Umbilical cord (tissue), 2 donors: ENCODE data around the gene CARD10. TPM values are rescaled to one million over a fixed set of nuclear protein-coding genes. Genes with fewer than 3 reads are reported as not detected.
"Not testable (repeated sequence)": the region's sequence is repeated elsewhere in the genome, so short reads cannot be mapped to it uniquely, and the experiment has no call there.

ENCODE experiments used
- DNase-seq: peaks from one replicate; pipeline ENCODE4 v3.0.0-alpha.2; 2015; ENCODE audit warnings: low spot score
- total RNA-seq: library from RNA; depleted of rRNA; stranded (reverse); fragments of >200 nt; gene quantifications from one replicate; pipeline ENCODE4 v1.2.3, GENCODE V29; 2014; ENCODE audit warnings: low replicate concordance; ENCODE audit not compliant: insufficient read depth

Gene CARD10
- total RNA-seq, 1 donor from 2014 or later: 5.5 TPM

- DNase-seq: not testable (repeated sequence)
Observed at GRCh38 chr22:37527952-37528351, 8.7 kb upstream of the CARD10 start.

DNA sequence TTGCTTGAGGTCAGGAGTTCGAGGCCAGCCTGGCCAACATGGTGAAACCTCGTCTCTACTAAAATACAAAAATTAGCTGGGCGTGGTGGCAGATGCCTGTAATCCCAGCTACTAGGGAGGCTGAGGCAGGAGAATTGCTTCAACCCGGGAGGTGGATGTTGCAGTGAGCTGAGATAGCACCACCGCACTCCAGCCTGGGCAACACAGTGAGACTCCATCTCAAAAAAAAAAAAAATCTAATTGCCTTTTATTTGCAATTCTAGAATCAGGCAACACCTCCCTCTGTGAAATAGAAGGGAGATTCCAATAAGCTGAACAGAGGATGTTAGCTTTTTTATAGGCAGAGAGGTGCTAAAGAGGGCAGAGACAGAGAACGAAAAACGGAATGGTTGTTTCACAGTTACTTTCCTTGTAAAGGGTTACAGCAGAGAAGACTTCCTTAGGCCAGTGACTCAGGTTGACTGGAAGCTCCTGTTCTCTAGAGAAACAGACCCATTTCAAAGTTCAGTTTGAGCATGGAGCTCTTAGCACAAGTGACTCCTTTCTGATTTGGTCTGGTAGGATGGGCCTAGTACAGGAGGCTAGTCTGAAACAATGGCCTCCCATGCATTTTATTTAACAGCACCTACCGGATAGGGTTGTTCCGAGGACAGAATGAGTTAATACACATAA, 8.0 kb upstream of the CARD10 start:
- not testable (repeated sequence) for DNase-seq

DNA sequence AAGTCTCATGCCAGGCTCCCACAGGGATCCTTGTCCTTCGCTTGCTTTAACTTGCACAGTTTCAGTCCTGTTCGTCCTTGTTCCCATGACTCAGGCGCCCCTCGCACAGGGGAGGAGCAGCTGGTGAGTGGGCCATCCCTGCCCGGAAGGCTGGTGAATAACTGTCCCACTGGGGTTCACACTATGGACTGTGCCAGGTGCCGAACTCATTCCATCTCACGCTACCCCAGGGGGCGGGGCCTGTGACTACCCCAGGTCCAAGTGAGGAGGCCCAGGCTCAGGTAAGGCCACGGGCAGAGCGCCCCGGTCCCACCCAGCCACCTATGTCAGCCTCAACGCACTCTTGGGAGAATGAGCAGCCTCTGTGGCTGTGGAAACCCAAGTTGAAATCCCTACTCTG, 7.2 kb upstream of the CARD10 start:
- DNase-seq: no peak

DNA sequence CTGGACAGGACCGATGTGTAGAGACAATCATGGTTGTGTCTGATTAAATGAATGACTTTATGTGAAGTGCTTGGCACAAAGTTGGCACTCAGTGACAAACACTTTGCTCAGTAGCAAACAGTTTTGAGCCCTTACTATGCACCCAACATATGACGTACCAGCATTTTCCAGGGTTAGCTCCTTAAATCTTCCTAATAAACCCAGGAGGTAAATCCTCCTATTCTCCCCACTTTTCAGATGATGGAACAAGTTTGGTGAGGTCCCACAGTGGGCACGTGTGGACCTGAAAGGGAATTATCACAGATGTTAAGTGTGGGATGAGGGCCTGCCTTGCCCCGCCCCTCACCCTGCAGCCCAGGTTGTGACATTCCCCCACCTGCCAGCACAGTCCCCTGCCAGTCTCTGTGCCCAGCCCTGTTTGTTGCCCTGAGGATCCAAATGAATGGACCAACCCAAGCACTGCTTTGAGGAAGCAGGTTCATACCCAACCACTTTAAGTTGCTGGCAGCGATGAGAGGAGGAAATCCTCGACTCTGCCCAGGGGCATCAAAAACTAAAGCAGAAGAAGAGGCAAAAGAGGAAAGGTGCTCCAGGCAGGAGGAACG, 6.6 kb upstream of the CARD10 start:
- DNase-seq: no peak

DNA sequence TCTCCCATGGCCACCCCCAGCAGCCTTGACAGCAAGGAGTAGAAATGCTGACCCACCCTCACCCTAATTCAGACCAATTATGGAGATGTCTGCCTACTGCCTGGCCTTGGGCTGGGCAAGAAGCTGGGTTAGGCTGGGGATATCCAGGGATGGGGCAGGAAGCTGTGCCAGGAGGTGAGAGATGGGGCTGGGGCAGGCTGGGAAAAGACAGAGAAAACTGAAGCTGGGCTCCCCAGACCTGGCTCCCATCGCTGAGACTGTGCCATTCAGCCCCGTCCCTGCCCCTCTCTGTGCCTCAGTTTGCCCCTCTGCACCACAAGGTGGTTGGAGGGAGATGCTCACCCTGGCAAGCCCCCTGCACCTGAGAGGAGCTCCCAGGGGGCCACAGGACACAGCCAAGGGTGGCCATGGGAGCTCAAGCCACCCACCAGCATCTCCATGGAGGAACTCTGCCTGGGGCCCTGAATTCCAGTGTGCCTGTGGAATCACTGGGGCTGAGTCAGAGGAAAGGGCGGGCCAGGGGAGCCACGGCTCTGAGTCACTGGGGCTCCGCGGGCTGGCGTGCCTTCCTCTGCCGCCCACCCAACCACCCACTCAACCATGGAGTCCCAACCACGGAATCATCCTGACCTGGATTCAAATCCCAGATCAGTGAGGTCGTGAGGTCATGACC, 6.0 kb upstream of the CARD10 start:
- no peak for DNase-seq

- no peak for DNase-seq
Observed at GRCh38 chr22:37522482-37522881, 3.3 kb upstream of the CARD10 start.

DNA sequence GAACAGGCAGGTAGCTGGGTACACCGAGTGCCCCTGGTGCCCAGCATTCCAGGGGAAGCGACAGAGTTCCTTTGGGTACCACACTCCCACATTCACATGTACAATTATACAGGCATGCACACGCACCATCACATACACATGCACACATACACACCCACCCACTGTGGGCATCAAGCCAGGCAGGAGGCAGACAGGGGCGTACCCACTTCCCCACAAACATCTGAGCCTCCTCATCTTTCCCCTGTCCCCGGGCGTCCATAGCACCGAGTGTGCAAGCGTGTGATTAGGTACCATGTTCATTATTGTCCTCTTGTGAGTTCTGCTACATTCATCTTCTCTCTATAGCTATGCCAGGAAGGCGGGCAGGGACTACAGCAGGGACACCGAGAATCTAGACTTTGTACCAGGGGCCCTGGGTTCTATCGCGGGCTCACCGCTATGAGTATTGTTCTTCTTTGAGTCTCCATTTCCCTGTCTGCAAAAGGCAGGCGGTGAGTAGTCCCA, 2.1 kb upstream of the CARD10 start:
- DNase-seq: no peak

GRCh38 chr22:37520776-37521191, 1.6 kb upstream of the CARD10 start:
- no peak for DNase-seq

DNA sequence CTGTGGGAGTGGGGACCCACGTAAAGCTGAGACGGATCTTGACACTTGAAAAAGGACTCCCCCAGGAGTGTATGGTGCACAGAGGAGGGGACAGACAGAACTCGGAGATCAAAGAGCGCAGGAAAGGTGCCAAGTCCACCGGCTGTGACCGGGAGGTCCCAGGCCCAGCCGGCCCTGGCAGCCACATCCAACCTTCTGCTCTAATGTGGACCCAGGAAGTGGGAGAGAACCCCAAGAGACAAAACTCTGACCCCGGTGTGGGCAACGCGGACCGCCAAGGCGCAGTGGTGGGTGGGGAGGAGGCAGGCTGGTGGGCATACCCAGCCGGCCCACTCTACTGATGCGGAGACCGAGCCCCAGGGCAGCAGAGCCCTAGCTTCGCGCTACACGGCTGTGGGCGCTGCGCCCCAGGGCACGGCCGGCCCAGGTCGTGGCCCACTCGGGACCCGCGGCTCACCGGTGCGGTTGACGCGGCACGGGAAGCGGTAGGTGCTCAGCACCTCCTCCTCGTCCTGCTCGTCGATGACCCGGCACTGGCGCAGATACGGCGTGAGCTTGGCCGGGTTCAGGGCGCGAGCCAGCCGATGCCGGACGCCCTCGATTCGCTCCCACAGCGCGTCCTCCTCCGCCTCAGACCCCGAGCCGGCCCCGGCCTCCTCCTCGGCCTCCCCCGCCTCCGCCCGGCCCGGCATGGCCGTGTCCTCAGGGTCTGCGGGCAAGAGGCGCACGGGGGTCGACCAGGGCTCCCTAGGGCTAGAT, 527 bp downstream of the CARD10 start:
- no peak for DNase-seq

DNA sequence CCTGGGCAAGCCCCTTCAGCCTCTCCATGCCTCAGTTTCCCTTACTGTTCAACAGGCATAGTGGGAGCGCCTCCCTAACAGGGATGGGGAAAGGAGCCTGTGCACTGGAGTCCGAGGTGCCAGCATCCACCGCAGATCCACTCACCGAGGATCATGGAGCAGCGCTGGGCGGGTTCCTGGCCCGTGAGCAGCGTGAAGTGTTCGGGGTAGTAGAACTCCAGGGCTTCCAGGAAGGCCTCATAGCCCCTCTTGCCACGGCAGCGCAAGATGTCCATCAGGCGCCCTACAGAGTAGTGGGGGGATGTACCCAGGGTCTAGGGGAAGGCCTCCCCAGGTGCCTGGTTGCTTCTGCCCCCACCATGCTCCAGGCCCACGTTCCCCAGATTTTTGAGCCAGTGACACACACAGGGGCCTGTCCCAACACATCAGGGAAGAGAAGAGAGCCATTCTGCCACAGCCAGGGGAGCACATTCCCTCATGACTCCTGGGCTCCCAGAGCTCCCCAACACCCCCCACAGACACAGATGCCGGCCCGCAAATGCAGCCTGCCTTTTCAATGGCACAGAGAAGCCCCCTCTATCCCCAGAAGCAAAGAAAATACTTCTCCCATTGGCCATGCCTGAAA, 1.3 kb downstream of the CARD10 start:
- no peak for DNase-seq

- DNase-seq: no peak
Observed at GRCh38 chr22:37516456-37516855, 2.8 kb downstream of the CARD10 start.

DNA sequence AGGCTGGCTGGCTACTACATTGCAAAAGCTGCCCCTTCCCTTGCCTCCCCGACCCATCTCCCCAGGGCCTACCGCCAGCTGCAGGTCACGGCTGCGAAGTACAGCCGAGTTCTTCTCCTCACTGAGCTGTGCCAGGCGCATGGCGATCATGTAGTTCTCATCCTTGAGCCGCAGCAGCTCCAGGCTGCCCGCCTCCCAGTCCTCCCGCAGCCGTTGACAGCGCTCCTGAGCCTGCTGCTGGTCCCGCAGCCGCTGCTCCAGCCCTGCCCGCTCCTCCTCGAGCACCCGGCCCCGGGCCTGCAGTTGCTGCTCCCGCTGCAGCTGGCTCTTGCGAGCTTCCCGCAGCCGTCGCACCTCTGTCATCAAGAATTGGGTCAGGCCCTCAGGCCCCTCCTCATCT, 3.3 kb downstream of the CARD10 start:
- no peak for DNase-seq

DNA sequence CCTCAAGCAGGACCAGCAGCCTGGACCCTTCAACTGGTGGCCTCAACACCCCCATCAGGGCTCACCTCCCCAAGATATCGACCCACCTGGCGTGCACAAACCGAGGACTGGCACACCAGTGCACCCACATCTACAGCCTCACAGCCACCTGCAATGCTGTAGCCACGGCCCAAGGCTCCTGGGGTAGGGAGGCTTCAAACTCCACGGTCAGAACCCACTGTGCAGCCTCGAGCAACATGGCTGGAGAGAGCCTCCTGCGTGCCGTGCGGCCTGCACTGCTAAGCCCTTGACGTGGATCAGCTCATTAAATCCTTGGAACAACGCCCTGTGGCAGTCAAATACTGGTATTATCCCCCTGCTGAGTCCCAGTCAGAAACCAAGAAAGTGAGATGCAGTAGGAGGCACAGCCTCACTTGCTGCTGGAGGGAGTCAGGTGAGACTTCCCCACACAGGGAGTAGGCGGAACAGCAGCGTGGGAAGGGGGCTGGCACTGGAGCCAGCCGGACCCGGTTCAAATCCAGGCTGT, 4.6 kb downstream of the CARD10 start:
- peak; percentile 29 for DNase-seq

DNA sequence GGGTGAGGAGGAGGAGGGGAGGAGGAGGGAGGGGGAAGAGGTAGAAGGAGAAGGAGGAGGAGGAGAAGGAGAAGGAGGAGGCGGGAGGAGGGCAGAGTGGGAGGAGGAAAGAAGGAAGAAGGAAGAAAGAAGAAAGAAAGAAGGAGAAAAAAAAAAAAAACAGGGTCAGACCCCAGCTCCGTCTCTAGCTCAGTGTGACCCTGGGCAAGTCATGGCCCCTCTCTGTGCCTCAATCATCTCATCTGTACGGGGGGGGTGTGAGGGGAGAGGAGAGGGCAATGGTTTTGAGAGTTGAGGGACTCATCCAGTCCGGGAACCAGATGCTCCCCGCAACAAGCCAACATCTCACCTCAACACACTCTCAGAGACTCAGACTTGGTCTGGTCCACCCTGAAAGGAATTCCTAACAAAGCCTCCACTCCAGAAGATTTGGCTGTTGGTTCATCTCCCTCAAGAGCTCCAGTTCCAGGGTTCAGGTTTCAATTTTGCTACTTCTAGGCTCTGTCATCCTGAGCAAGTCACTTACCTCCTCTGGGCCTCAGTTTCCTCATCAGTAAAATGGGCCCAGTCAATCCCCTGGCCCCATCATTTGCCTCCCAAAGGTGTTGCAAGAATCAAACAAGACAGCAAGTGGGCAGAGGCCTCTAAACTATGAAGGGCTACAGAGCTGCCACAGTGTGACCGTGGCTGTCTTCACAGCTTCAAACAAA, 7.7 kb downstream of the CARD10 start:
- DNase-seq: no peak

DNA sequence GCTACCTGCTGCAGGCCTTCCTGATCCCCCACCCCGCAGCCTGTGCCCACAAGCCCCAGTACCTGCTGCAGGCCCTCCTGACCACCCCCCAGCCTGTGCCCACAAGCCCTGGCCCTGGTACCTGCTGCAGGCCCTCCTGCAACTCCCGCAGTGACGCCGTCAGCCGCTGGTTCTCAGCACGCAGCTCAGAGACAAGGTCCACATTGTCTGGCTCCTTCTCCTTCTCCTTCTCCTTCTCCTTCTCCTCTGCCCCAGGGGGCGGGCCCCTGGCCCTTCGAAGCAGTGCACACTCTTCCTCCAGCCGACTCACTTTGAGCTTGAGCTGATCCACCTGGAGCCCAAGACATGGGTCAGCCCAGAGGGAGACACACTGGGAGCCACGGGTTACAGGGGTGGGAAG, 9.1 kb downstream of the CARD10 start:
- DNase-seq: no peak

GRCh38 chr22:37509059-37509860, 10.0 kb downstream of the CARD10 start:
- DNase-seq: peak; percentile 89

DNA sequence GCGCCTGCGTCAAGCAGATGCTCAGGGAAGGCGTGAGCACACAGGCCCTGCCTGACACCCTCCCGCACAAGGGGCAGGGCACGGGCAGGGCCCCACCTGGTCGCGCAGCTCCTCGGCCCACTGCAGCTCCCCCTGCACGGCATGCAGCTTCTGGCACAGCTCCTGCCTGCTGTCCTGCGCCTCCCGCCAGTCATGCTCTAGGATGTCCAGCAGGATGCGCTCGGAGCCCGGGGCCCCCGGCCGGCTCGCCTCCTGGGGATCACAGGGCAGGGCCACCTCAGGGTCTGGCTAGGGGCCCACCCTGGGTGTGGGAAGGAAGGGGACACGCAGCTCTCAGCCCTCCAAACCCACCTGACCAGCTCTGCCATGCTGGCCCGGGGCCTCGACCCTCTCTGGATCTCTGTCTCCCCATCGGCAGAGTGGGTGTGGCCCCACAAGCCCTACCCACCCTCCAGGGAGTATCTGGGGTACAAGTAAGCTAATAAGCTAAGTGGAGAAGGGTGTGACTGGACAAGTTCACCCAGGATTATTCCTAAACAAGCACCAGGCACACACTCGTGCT, 10.7 kb downstream of the CARD10 start:
- DNase-seq: peak; percentile 55

- DNase-seq: no peak
Observed at GRCh38 chr22:37507731-37508130, 11.5 kb downstream of the CARD10 start.

DNA sequence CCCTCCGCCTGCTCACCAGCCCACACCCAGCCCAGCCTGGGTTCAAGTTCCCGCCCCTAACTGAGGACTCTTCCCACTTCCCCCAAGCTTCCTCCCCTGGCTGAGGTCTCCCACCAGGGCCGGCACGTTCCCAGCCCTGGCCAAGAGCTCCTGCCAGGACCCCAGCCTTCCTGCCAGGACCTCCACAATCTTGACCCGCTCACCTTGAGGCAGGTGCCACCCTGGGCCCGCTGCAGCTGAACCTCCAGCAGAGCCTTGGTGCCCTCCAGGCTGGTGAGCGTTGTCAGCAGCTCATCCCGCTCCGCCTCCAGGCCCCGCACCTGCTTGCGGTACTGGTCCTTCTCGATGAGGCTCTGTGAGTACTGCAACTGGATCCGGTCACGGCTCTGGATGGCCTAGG, 13.2 kb downstream of the CARD10 start:
- DNase-seq: no peak

- no peak for DNase-seq
Observed at GRCh38 chr22:37505565-37505964, 13.7 kb downstream of the CARD10 start.
